Smooth muscle cell of the umbilical artery (primary cell): ENCODE measurements around the gene OXSM. TPM values are rescaled to one million over a fixed set of nuclear protein-coding genes. Genes with fewer than 3 reads are reported as not detected.

Source experiments
- total RNA-seq: library from RNA; depleted of rRNA; stranded (reverse); fragments of >200 nt; gene quantifications from 2 replicates; pipeline ENCODE4 v1.2.3, GENCODE V29; 2014

The OXSM gene
- total RNA-seq = 11.0 and 14.0 TPM in 2 replicates

GRCh38 chr3:25789596-25790556 is at the start of gene OXSM:
TSS of gene OXSM (plus strand) at chr3:25790090. CDS start at chr3:25791021, 931 bp downstream.

GRCh38 chr3:25782938-25783660 is 6.8 kb upstream of the OXSM start, which contains the start of gene NGLY1:
TSS of gene NGLY1 (minus strand) at chr3:25783443. CDS start at chr3:25783390, 53 bp downstream.

Other genes starting within 250 kb of the OXSM start
- 78.1 and 133 TPM in 2 replicates for gene TOP2B, start 125.2 kb upstream of the OXSM start, total RNA-seq
- gene NGLY1, start 6.6 kb upstream of the OXSM start, total RNA-seq = 32.1 and 43.6 TPM in 2 replicates